Fibroblast of mammary gland (primary cell): ENCODE data around the gene ANGEL1.

Experiments used
- DNase-seq: peaks from one replicate; pipeline ENCODE4 v3.0.0-alpha.2; 2010; ENCODE audit warnings: low read depth
- H3K4me3 ChIP-seq: 2 replicates; pipeline ENCODE4 v1.5.1; 2011; ENCODE audit warnings: low read depth, mild to moderate bottlenecking, low read length, moderate library complexity; ENCODE audit not compliant: control insufficient read depth
- CTCF ChIP-seq: conservative IDR thresholded peaks from 2 replicates; pipeline ENCODE4 v1.5.1; 2011; ENCODE audit warnings: low read depth, low read length, inconsistent platforms; ENCODE audit not compliant: control insufficient read depth, insufficient read depth

ANGEL1 gene

GRCh38 chr14:76808990-76809389 is 3.7 kb downstream of the ANGEL1 start:
- H3K4me3 ChIP-seq: no peak overlapping the region
- TF ChIP-seq CTCF: no peak
- DNase-seq: no peak

- no peak for TF ChIP-seq CTCF
- no peak overlapping the region for H3K4me3 ChIP-seq
- DNase-seq: no peak
These were observed 4.7 kb downstream of the ANGEL1 start for GRCh38 chr14:76808011-76808410.

GRCh38 chr14:76806446-76806845 is 6.2 kb downstream of the ANGEL1 start:
- no peak for TF ChIP-seq CTCF
- no peak for DNase-seq
- H3K4me3 ChIP-seq: no peak overlapping the region

- no peak for DNase-seq
- no peak for TF ChIP-seq CTCF
- no peak overlapping the region for H3K4me3 ChIP-seq
These were observed 18.7 kb downstream of the ANGEL1 start for GRCh38 chr14:76793956-76794355.

- TF ChIP-seq CTCF: no peak
- no peak overlapping the region for H3K4me3 ChIP-seq
- no peak for DNase-seq
These were observed 19.4 kb downstream of the ANGEL1 start for GRCh38 chr14:76793324-76793723.

- no peak for DNase-seq
- H3K4me3 ChIP-seq: no peak overlapping the region
- TF ChIP-seq CTCF: no peak
These were observed 20.3 kb downstream of the ANGEL1 start for GRCh38 chr14:76792422-76792821.

- TF ChIP-seq CTCF: no peak
- H3K4me3 ChIP-seq: no peak overlapping the region
- DNase-seq: no peak
These were observed 26.1 kb downstream of the ANGEL1 start for GRCh38 chr14:76786601-76787000.
